Neural cell (in vitro differentiated cells): Measurements from ENCODE around the gene SLC6A4.

Source experiments
- CTCF ChIP-seq: fragments of 450-650 bp; IDR thresholded peaks from 2 replicates; pipeline ENCODE4 v1.5.1; 2014; ENCODE audit warnings: antibody characterized with exemption, mild to moderate bottlenecking, moderate library complexity; ENCODE audit not compliant: poor library complexity, severe bottlenecking
- EP300 ChIP-seq: fragments of 450-650 bp; conservative IDR thresholded peaks from 2 replicates; pipeline ENCODE4 v1.6.1; 2014; ENCODE audit warnings: antibody characterized with exemption, mild to moderate bottlenecking, moderate library complexity; ENCODE audit not compliant: poor library complexity, severe bottlenecking
- POLR2AphosphoS5 ChIP-seq: IDR thresholded peaks from 2 replicates; pipeline ENCODE4 v1.6.1; 2012
- RAD21 ChIP-seq: fragments of 450-650 bp; conservative IDR thresholded peaks from 2 replicates; pipeline ENCODE4 v1.6.1; 2014; ENCODE audit warnings: antibody characterized with exemption, mild to moderate bottlenecking, moderate library complexity
- REST ChIP-seq: IDR thresholded peaks from 2 replicates; pipeline ENCODE4 v1.6.1; 2012; ENCODE audit warnings: borderline replicate concordance
- TAF1 ChIP-seq: IDR thresholded peaks from 2 replicates; pipeline ENCODE4 v1.6.1; 2012; ENCODE audit warnings: low read depth

- TF ChIP-seq CTCF: no peak
- TF ChIP-seq EP300: no peak
- no peak for TF ChIP-seq TAF1
- no peak for TF ChIP-seq POLR2AphosphoS5
- no peak for TF ChIP-seq RAD21
- no peak for TF ChIP-seq REST
These were observed 13.2 kb downstream of the SLC6A4 start for GRCh38 chr17:30222251-30222650.
